Stimulated activated CD4-positive, alpha-beta T cell treated with anti-CD3 and anti-CD28 coated beads, TNF-alpha, amount 100 ng/mL, for 48 hours (primary cell): ENCODE results near the gene CDC42BPB.

Source experiments
- DNase-seq, 3 donors: peaks; one replicate each; pipeline ENCODE4 v3.0.0-alpha.2; 2020; ENCODE audit warnings: low read depth in 3 of 3

Gene CDC42BPB

GRCh38 chr14:103095210-103095778 lies 37.9 kb upstream of the CDC42BPB start:
- DNase-seq = no peak

GRCh38 chr14:103094406-103095209 lies 37.3 kb upstream of the CDC42BPB start, which contains the start of gene EXOC3L4:
EXOC3L4 (plus strand) TSS chr14:103094725; CDS start chr14:103100220, 5,495 bp downstream.
- no peak for DNase-seq

- no peak for DNase-seq
These were observed 36.6 kb upstream of the CDC42BPB start for GRCh38 chr14:103093856-103094405.

- no peak for DNase-seq
These were observed 34.5 kb upstream of the CDC42BPB start for GRCh38 chr14:103091883-103092222.

GRCh38 chr14:103091041-103091882 lies 33.9 kb upstream of the CDC42BPB start:
- DNase-seq = peak; percentile 50 to 72 (median 55)

GRCh38 chr14:103090481-103091020 lies 33.2 kb upstream of the CDC42BPB start:
- DNase-seq = no peak

GRCh38 chr14:103089386-103090335 lies 32.3 kb upstream of the CDC42BPB start:
- no peak for DNase-seq

GRCh38 chr14:103088921-103089320 lies 31.6 kb upstream of the CDC42BPB start:
- DNase-seq = no peak

GRCh38 chr14:103087343-103087835 lies 30.0 kb upstream of the CDC42BPB start:
- DNase-seq = no peak

GRCh38 chr14:103086771-103087342 lies 29.5 kb upstream of the CDC42BPB start:
- no peak for DNase-seq

GRCh38 chr14:103085106-103086091 lies 28.1 kb upstream of the CDC42BPB start:
- DNase-seq = no peak

- DNase-seq = no peak
These were observed 26.9 kb upstream of the CDC42BPB start, which contains the start of gene LBHD2 for GRCh38 chr14:103084021-103084919. LBHD2 (plus strand) TSS chr14:103084210; CDS start chr14:103086013, 1,803 bp downstream.

GRCh38 chr14:103081951-103082350 lies 24.6 kb upstream of the CDC42BPB start:
- no peak for DNase-seq

GRCh38 chr14:103078860-103079587 lies 21.7 kb upstream of the CDC42BPB start:
- no peak for DNase-seq

- peak; percentile 48 to 66 (median 58) for DNase-seq
These were observed 21.0 kb upstream of the CDC42BPB start for GRCh38 chr14:103078420-103078749.

GRCh38 chr14:103074729-103075367 lies 17.5 kb upstream of the CDC42BPB start:
- no peak for DNase-seq
